CD4-positive, alpha-beta T cell treated with Interleukin-15 for 1 hour (primary cell): Measurements from ENCODE around the gene PPWD1.
"Not testable (repeated sequence)": the region's sequence is repeated elsewhere in the genome, so short reads cannot be mapped to it uniquely, and the experiment has no call there.

Experiments
- DNase-seq: peaks from one replicate; pipeline ENCODE4 v3.0.0-alpha.2; 2020

Gene PPWD1

DNA sequence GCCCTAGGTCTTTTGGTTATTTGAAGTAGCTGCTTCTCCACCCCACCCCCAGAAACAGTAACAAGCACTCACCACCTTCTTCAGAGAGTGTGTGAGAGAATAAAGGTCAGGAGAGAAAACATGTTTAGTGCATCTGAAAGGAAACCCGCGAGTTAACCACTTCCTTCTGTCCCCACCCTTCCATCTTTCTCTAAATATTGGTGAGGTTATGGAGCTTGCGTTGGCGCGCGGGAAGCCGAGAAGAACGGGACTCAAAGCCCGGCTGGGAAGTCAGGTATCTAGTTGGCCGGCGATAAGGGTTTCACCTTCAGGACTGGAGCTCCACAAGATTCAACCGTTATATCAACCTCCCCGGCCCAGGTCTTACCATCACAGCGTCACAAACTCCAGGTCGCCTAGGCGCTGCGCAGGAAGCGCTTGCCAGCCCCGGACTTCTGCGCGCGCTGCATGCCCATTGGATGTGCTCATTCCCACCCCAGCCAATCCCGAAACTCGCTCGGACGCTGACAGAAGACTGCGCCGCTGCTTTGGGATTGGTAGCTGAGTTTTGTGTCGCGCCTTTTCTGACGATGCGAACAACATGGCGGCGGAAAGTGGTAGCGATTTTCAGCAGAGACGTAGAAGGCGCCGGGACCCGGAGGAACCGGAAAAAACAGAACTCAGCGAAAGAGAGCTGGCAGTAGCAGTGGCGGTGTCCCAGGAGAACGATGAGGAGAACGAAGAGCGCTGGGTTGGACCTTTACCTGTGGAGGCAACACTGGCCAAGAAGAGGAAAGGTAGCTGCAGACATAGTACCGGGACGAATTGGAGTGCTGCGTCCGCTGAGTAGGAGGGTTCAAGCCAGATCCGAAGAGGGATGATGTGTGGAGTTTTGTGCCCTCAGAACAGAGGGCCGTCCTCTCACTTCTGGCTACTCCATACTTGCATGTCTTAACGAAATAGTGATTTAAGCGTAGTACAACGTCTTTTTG is at the start of gene PPWD1, which contains the start of gene CENPK:
PPWD1 (plus strand) TSS at position 566 of the 971 bp plus-strand sequence; CDS start at position 581, 15 bp downstream.
CENPK (minus strand) TSS at position 438 of the 971 bp plus-strand sequence. CDS start 8,261 bp downstream, outside the sequence.
- DNase-seq = peak; percentile 94

- no peak for DNase-seq
These were observed 37.4 kb upstream of the PPWD1 start for GRCh38 chr5:65525726-65526125.

DNA sequence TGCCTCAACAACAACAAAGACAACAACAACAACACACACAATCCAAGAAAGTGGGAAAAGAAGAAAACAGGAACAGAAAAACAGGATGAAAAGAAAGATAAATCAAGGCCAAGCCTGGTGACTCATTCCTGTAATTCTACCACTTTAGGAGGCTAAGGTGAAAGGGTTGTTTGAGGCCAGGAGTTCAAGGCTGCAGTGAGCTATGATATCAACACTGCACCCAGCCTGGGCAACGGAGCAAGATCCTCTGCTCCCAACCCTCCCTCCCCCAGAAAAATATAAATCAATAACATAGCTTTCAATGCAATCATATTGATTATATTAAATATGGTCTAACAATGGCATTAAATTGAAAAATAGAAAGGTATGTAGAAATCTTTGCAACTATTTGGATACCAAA is 32.2 kb upstream of the PPWD1 start:
- no peak for DNase-seq

- no peak for DNase-seq
These were observed 27.5 kb upstream of the PPWD1 start for GRCh38 chr5:65535529-65535987.

DNA sequence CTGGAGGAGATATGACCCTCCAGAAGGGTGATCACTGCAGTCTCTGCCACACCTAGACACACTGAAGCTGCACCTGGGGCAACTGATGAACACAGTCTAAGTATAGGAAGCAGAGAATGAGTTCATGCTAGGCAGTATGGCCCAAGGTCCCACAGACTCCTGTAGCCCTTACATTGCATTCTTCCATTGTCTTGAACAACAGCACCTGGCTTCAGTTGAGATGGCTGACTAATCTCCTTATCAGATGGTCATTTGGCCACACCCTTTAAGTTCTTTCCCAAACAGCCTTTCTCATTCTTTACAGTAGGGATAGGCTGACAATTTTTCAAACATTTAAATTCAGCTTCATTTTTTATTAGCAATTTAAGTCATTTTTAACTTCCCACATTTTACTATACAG is 23.3 kb upstream of the PPWD1 start:
- no peak for DNase-seq

DNA sequence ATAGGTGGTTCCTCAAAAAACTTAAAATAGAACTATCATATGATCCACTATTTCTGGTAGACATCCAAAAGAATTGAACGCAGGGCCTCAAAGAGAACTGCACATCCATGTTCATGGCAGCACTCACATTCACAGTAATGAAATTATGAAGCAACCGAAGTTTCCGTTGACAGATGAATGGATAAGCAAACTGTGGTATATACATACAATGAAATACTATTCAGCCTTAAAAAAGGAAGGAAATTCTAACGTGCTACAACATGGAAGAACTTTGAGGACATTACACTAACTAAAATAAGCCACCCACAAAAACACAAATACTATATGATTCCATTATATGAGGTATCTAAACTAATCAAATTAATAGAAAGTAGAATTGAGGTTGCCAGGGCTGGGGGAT is 18.6 kb upstream of the PPWD1 start:
- no peak for DNase-seq

GRCh38 chr5:65546141-65546540 is 17.0 kb upstream of the PPWD1 start:
- no peak for DNase-seq

- no peak for DNase-seq
These were observed 14.8 kb upstream of the PPWD1 start for GRCh38 chr5:65548281-65548680.

DNA sequence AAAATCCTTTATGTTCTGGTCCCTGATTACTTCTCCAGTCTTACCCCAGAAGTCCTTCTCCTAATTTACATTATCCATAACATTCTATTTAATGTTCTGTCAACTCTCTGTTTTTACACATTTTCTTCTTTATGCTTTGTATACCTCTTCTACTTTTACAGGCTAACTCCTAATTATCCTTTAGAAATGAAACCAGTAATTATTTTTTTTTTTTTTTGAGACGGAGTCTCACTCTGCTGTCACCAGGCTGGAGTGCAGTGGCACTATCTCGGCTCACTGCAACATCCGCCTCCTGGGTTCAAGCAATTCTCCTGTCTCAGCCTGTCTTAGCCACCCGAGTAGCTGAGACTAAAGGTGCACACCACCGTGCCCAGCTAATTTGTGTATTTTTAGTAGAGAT is 9.2 kb upstream of the PPWD1 start:
- DNase-seq = no peak

- DNase-seq = no peak
These were observed 7.8 kb upstream of the PPWD1 start for GRCh38 chr5:65555287-65555686.

- DNase-seq = no peak
These were observed 6.9 kb upstream of the PPWD1 start for GRCh38 chr5:65556181-65556580.

GRCh38 chr5:65556718-65557117 is 6.4 kb upstream of the PPWD1 start:
- DNase-seq = no peak

GRCh38 chr5:65563777-65564176 is 681 bp downstream of the PPWD1 start:
- no peak for DNase-seq

- no peak for DNase-seq
These were observed 3.4 kb downstream of the PPWD1 start for GRCh38 chr5:65566505-65566904.

GRCh38 chr5:65570598-65571226 is 7.6 kb downstream of the PPWD1 start:
- no peak for DNase-seq

- no peak for DNase-seq
These were observed 14.0 kb downstream of the PPWD1 start for GRCh38 chr5:65577141-65577540.

- no peak for DNase-seq
These were observed 25.6 kb downstream of the PPWD1 start for GRCh38 chr5:65588694-65589093.

GRCh38 chr5:65601761-65602160 is 38.7 kb downstream of the PPWD1 start:
- DNase-seq = not testable (repeated sequence)

GRCh38 chr5:65611524-65611923 is 48.4 kb downstream of the PPWD1 start:
- DNase-seq = no peak

DNA sequence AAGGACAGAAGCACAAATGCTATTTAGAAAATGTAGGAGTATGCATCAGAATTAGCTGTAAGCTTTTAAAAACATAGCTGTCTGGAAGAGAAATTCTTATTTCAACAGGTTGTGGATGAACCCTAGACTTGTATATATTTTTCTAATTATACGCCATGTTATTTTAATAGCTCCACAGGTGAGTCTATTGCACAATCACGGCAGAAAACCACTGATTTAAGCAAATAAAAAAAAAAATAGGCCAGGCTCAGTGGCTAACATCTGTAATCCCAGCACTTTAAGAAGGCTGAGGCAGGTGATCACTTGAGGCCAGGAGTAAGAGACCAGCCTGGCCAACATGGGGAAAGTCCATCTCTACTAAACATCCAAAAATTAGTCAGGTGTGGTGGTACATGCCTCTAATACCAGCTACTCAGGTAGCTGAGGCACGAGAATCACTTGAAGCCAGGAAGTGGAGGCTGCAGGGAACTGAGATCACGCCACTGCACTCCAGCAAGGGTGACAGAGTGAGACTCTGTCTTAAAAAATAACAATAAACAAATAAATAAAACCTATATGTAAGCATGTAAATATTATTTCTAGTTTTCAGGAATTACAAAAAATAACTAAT is 49.3 kb downstream of the PPWD1 start:
- DNase-seq = no peak

GRCh38 chr5:65620021-65620420 is 56.9 kb downstream of the PPWD1 start:
- no peak for DNase-seq

DNA sequence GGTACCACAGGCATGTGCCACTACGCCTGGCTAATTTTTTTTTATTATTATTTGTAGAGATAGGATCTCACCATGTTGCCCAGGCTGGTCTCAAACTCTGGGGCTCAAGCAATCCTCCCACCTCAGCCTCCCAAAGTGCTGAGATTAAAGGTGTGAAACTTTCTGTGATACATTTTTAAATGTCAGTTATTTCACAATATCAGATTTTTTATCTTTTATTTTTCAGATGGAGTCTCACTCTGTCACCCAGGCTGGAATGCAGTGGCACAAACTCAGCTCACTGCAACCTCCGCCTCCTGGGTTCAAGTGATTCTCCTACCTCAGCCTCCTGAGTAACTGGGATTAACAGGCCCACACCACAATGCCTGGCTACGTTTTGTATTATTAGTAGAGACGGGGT is 58.9 kb downstream of the PPWD1 start:
- DNase-seq = not testable (repeated sequence)

DNA sequence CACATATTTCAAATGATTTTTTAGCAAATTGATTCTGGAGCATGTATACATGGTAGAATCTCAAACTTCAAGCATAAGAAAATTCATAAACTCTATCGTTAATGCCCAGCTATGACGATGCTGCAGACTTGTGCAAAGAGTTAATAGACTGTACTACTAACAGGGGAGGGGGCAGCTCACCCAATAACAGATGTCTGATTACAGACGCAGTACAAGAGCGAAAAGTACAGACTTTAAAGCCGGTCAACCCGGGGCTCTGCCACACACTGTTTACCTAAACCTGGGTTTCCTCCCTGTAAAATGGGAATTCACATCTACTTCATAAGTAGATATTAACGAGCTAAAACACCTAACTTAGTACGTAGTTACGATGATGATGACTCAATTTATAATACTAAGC is 60.4 kb downstream of the PPWD1 start:
- DNase-seq = no peak
